ENCODE measurements around the gene CTTN. TPM values are rescaled to one million over a fixed set of nuclear protein-coding genes. Genes with fewer than 3 reads are reported as not detected.

Gene CTTN
- total RNA-seq = 1 to 10 TPM in 4 of 5 donors, under 1 TPM in 1; 0.44 to 3.6 (median 2.3) TPM
- 2.0 TPM for total RNA-seq (2013)
- 0.41 to 70.5 (median 1.4) reads per million in 29 experiments for total RNA-seq

DNA sequence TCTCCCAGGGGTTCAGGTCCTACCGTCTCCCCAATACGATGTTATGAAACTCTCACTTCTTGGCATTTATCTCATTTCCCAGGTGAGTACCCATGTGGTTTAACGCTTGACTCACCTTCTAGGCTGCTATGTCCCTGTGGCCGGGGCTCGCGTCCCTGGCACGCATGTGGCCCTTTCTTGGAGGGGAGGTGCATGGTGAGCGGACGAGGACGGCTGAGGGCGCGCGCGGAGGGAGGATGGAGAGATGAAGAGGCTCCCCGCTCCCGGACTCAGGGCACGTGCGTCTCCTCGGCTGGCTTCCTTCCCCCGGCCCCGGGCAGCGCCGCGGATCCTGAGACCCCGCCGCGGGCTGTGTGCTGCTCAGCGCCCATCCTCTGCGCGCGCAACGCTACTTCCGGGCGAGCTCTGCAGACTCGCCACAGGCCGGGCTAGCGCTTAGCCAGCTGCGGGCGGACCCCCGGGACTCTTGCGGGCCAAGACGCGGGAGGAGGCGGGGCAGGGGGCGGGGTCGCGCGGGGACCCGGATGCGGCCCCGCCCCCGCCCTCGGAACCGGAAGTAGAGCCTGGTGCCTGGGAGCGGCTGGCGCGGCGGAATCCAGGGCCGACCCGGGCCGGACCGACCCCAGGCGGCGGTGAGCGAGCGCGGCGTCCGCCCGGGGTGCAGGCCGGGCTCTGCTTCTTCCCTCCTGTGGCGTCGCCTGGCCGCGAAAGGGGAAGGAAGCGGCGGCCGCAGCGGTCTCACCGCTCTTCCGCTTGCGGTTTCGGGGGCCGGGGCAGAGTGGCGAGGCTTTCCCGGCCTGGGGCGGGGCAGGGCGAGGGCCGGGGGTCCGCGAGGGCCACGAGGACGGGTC is at the start of gene CTTN:
CTTN (plus strand) TSS at position 547 of the 851 bp plus-strand sequence. CDS start 8,769 bp downstream, outside the sequence.
- peaks cover 12 to 16% (median 13%) of the 10 kb centered on the region in 3 donors for H3K4me1 Mint-ChIP-seq
- ATAC-seq (replicated peaks in 1 of 4) (peak; percentile 62 to 79 (median 66)), DNase-seq (peak in 34 of 35 experiments; percentile 3 to 61 (median 38))
- Histone ChIP-seq H3K27me3 (replicated peaks in 1 of 2; ENCODE audit: control insufficient read depth in 2 of 2, extremely low read depth in 1 of 2, insufficient read depth in 2 of 2, low read length in 1 of 2) (peaks cover 2 to 61% of the 10 kb centered on the region in 2 experiments), H3K36me3 (ENCODE audit: control insufficient read depth in 2 of 2, extremely low read depth in 1 of 2, insufficient read depth in 1 of 2, low read length in 1 of 2) (no peaks in the 10 kb centered on the region), H3K4me1 (ENCODE audit: control insufficient read depth in 1 of 2, extremely low read depth in 1 of 2, insufficient read depth in 2 of 2, low read length in 2 of 2) (peaks cover 3 to 22% of the 10 kb centered on the region in 2 experiments), H3K9me3 (no peaks in the 10 kb centered on the region), H3K4me3 (ENCODE audit: control insufficient read depth in 1 of 2, extremely low read depth in 1 of 2, low read length in 1 of 2) (peak within 1 kb of the TSS; percentile 46 to 88), H3K27ac (ENCODE audit: low read length) (no peak within 1 kb of the TSS)
- H3K36me3 Mint-ChIP-seq = no peaks in the 10 kb centered on the region
- peak within 1 kb of the TSS in 1 of 2 donors; percentile 59 for H3K27ac Mint-ChIP-seq
- H3K27me3 Mint-ChIP-seq = peaks cover 20 to 30% of the 10 kb centered on the region in 2 donors
- CTCF ChIA-PET = no interaction called here
- no peaks in the 10 kb centered on the region for H3K9me3 Mint-ChIP-seq
- under 1% methylated on average over 86 of the region's 93 CpGs for WGBS (ENCODE audit: insufficient coverage)
- POLR2A ChIA-PET = no interaction called here
- peak within 1 kb of the TSS; percentile 72 to 90 (median 83) for H3K4me3 Mint-ChIP-seq

- ATAC-seq (replicated peaks in 1 of 4) = no peak
- no peak overlapping the region for H3K27ac ChIP-seq (ENCODE audit: low read length)
- no peak for DNase-seq
- no peak overlapping the region for H3K4me3 ChIP-seq (ENCODE audit: control insufficient read depth in 1 of 2, extremely low read depth in 1 of 2, low read length in 1 of 2)
- H3K4me3 Mint-ChIP-seq = no peak overlapping the region
- H3K4me1 Mint-ChIP-seq = no peaks in the 10 kb centered on the region
- POLR2A ChIA-PET = no interaction called here
- CTCF ChIA-PET = interaction anchor here (0.6 to 0.7 kb wide), 3 partner anchors 22 to 148 kb away, joined by 3 to 5 read pairs (median 4); no protein-coding TSS in a partner anchor
- H3K27me3 ChIP-seq (replicated peaks in 1 of 2; ENCODE audit: control insufficient read depth in 2 of 2, extremely low read depth in 1 of 2, insufficient read depth in 2 of 2, low read length in 1 of 2) = no peaks in the 10 kb centered on the region
- no peaks in the 10 kb centered on the region for H3K27me3 Mint-ChIP-seq
- H3K9me3 ChIP-seq = no peaks in the 10 kb centered on the region
- H3K4me1 ChIP-seq (ENCODE audit: control insufficient read depth in 1 of 2, extremely low read depth in 1 of 2, insufficient read depth in 2 of 2, low read length in 2 of 2) = peaks cover 0 to 13% of the 10 kb centered on the region in 2 experiments
- peaks cover 57% of the 10 kb centered on the region for H3K36me3 Mint-ChIP-seq
- H3K9me3 Mint-ChIP-seq = no peaks in the 10 kb centered on the region
- H3K36me3 ChIP-seq (ENCODE audit: control insufficient read depth in 2 of 2, extremely low read depth in 1 of 2, insufficient read depth in 1 of 2, low read length in 1 of 2) = peaks cover 9 to 56% of the 10 kb centered on the region in 2 donors
- WGBS (ENCODE audit: insufficient coverage) = no CpG with 5 or more reads among the region's 1 CpG
- no peak overlapping the region for H3K27ac Mint-ChIP-seq
Observed at GRCh38 chr11:70348608-70349007, 49.7 kb upstream of the CTTN start.

GRCh38 chr11:70351646-70352045 is 46.7 kb upstream of the CTTN start:
- no peak overlapping the region for H3K27ac Mint-ChIP-seq
- no peaks in the 10 kb centered on the region for H3K9me3 Mint-ChIP-seq
- DNase-seq (no peak), ATAC-seq (replicated peaks in 1 of 4) (no peak)
- Histone ChIP-seq H3K4me3 (ENCODE audit: control insufficient read depth in 1 of 2, extremely low read depth in 1 of 2, low read length in 1 of 2) (no peak overlapping the region), H3K27me3 (replicated peaks in 1 of 2; ENCODE audit: control insufficient read depth in 2 of 2, extremely low read depth in 1 of 2, insufficient read depth in 2 of 2, low read length in 1 of 2) (no peaks in the 10 kb centered on the region), H3K9me3 (no peaks in the 10 kb centered on the region), H3K36me3 (ENCODE audit: control insufficient read depth in 2 of 2, extremely low read depth in 1 of 2, insufficient read depth in 1 of 2, low read length in 1 of 2) (peaks cover 15 to 59% of the 10 kb centered on the region in 2 donors), H3K27ac (ENCODE audit: low read length) (no peak overlapping the region), H3K4me1 (ENCODE audit: control insufficient read depth in 1 of 2, extremely low read depth in 1 of 2, insufficient read depth in 2 of 2, low read length in 2 of 2) (peaks cover 0 to 16% of the 10 kb centered on the region in 2 experiments)
- CTCF ChIA-PET = no interaction called here
- POLR2A ChIA-PET = no interaction called here
- H3K27me3 Mint-ChIP-seq = no peaks in the 10 kb centered on the region
- no CpG with 5 or more reads among the region's 3 CpGs for WGBS (ENCODE audit: insufficient coverage)
- no peak overlapping the region for H3K4me3 Mint-ChIP-seq
- H3K36me3 Mint-ChIP-seq = peaks cover 60% of the 10 kb centered on the region
- H3K4me1 Mint-ChIP-seq = peaks cover 0 to 3% (median 0%) of the 10 kb centered on the region in 3 donors

DNA sequence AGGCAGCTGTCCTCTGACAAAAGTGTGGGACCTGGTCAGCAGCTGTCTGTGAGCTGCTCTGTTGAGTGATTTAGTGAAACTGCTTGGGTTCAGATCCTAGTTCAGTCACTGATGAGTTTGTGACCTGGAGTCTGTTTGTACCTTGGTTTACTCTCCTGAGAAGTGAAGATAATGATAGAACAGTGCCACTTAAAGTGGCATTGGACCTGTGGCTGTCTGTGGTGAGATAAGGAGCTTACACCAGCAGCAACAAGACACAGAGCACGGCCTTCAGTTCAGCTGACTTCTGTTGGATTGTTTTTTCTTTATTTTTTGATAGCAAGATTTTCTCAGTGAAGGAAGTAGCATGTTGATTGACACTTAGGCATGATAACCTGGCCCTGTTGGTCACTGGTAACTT is 46.2 kb upstream of the CTTN start:
- no peak overlapping the region for H3K4me3 ChIP-seq (ENCODE audit: control insufficient read depth in 1 of 2, extremely low read depth in 1 of 2, low read length in 1 of 2)
- H3K27me3 Mint-ChIP-seq = no peaks in the 10 kb centered on the region
- peaks cover 61% of the 10 kb centered on the region for H3K36me3 Mint-ChIP-seq
- no peak overlapping the region for H3K27ac Mint-ChIP-seq
- H3K27ac ChIP-seq (ENCODE audit: low read length) = no peak overlapping the region
- peaks cover 0 to 16% of the 10 kb centered on the region in 2 experiments for H3K4me1 ChIP-seq (ENCODE audit: control insufficient read depth in 1 of 2, extremely low read depth in 1 of 2, insufficient read depth in 2 of 2, low read length in 2 of 2)
- H3K4me1 Mint-ChIP-seq = peaks cover 0 to 3% (median 0%) of the 10 kb centered on the region in 3 donors
- DNase-seq (no peak), ATAC-seq (replicated peaks in 1 of 4) (no peak)
- no peak overlapping the region for H3K4me3 Mint-ChIP-seq
- ChIA-PET CTCF (no interaction called here), POLR2A (no interaction called here)
- no peaks in the 10 kb centered on the region for H3K9me3 ChIP-seq
- no peaks in the 10 kb centered on the region for H3K27me3 ChIP-seq (replicated peaks in 1 of 2; ENCODE audit: control insufficient read depth in 2 of 2, extremely low read depth in 1 of 2, insufficient read depth in 2 of 2, low read length in 1 of 2)
- H3K9me3 Mint-ChIP-seq = no peaks in the 10 kb centered on the region
- 89% methylated on average over 1 of the region's 1 CpG for WGBS (ENCODE audit: insufficient coverage)
- peaks cover 15 to 60% of the 10 kb centered on the region in 2 donors for H3K36me3 ChIP-seq (ENCODE audit: control insufficient read depth in 2 of 2, extremely low read depth in 1 of 2, insufficient read depth in 1 of 2, low read length in 1 of 2)

DNA sequence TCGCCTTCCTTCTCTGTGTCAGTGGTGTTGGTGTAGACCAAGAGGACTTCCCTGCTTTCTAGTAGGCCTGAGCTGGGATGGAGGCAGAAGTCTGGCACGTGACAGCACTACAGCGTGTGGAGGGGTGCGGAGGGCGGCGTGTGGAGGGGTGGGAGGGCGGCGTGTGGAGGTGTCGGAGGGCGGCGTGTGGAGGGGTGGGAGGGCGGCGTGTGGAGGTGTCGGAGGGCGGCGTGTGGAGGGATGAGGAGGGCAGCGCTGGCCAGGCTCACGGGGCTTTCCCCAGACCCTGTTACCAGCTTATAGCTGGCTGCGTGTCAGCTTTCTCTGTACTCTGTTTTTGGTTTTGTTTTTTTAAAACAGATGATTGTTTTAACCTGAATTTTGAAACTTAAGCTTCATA is 45.7 kb upstream of the CTTN start:
- Mint-ChIP-seq H3K4me1 (peaks cover 0 to 3% (median 0%) of the 10 kb centered on the region in 3 donors), H3K9me3 (no peaks in the 10 kb centered on the region), H3K27me3 (no peaks in the 10 kb centered on the region), H3K36me3 (peaks cover 61% of the 10 kb centered on the region), H3K27ac (no peak overlapping the region), H3K4me3 (no peak overlapping the region)
- peaks cover 0 to 16% of the 10 kb centered on the region in 2 experiments for H3K4me1 ChIP-seq (ENCODE audit: control insufficient read depth in 1 of 2, extremely low read depth in 1 of 2, insufficient read depth in 2 of 2, low read length in 2 of 2)
- peak in 2 of 35 experiments; percentile 2 to 10 for DNase-seq
- no peaks in the 10 kb centered on the region for H3K9me3 ChIP-seq
- no peak overlapping the region for H3K4me3 ChIP-seq (ENCODE audit: control insufficient read depth in 1 of 2, extremely low read depth in 1 of 2, low read length in 1 of 2)
- CTCF ChIA-PET = no interaction called here
- POLR2A ChIA-PET = no interaction called here
- no peak for ATAC-seq (replicated peaks in 1 of 4)
- peaks cover 13 to 60% of the 10 kb centered on the region in 2 donors for H3K36me3 ChIP-seq (ENCODE audit: control insufficient read depth in 2 of 2, extremely low read depth in 1 of 2, insufficient read depth in 1 of 2, low read length in 1 of 2)
- no peaks in the 10 kb centered on the region for H3K27me3 ChIP-seq (replicated peaks in 1 of 2; ENCODE audit: control insufficient read depth in 2 of 2, extremely low read depth in 1 of 2, insufficient read depth in 2 of 2, low read length in 1 of 2)
- 90% methylated on average over 1 of the region's 19 CpGs for WGBS (ENCODE audit: insufficient coverage)
- H3K27ac ChIP-seq (ENCODE audit: low read length) = no peak overlapping the region

- Histone ChIP-seq H3K9me3 (no peaks in the 10 kb centered on the region), H3K4me1 (ENCODE audit: control insufficient read depth in 1 of 2, extremely low read depth in 1 of 2, insufficient read depth in 2 of 2, low read length in 2 of 2) (peaks cover 0 to 16% of the 10 kb centered on the region in 2 experiments), H3K36me3 (ENCODE audit: control insufficient read depth in 2 of 2, extremely low read depth in 1 of 2, insufficient read depth in 1 of 2, low read length in 1 of 2) (peaks cover 13 to 58% of the 10 kb centered on the region in 2 donors), H3K27me3 (replicated peaks in 1 of 2; ENCODE audit: control insufficient read depth in 2 of 2, extremely low read depth in 1 of 2, insufficient read depth in 2 of 2, low read length in 1 of 2) (no peaks in the 10 kb centered on the region), H3K27ac (ENCODE audit: low read length) (no peak overlapping the region), H3K4me3 (ENCODE audit: control insufficient read depth in 1 of 2, extremely low read depth in 1 of 2, low read length in 1 of 2) (no peak overlapping the region)
- ChIA-PET CTCF (no interaction called here), POLR2A (no interaction called here)
- DNase-seq (no peak), ATAC-seq (replicated peaks in 1 of 4) (no peak)
- Mint-ChIP-seq H3K4me1 (peaks cover 0 to 3% (median 0%) of the 10 kb centered on the region in 3 donors), H3K4me3 (no peak overlapping the region), H3K27ac (no peak overlapping the region), H3K27me3 (no peaks in the 10 kb centered on the region), H3K36me3 (peaks cover 62% of the 10 kb centered on the region), H3K9me3 (no peaks in the 10 kb centered on the region)
- WGBS (ENCODE audit: insufficient coverage) = no CpG with 5 or more reads among the region's 2 CpGs
Observed at GRCh38 chr11:70353329-70353728, 45.0 kb upstream of the CTTN start.
